Activated CD4-positive, alpha-beta T cell treated with anti-CD3 and anti-CD28 coated beads, Interleukin-2, amount 10 ng/mL, durations not matched to agents 24 days and 14 days (primary cell): Measurements from ENCODE around the gene RMND5B. TPM values are rescaled to one million over a fixed set of nuclear protein-coding genes. Genes with fewer than 3 reads are reported as not detected.
"Not testable (repeated sequence)": the region's sequence is repeated elsewhere in the genome, so short reads cannot be mapped to it uniquely, and the experiment has no call there.

Experiments used
- DNase-seq: peaks from one replicate; pipeline ENCODE4 v3.0.0; 2022
- H3K27ac Mint-ChIP-seq: one replicate; pipeline ENCODE4 v1.8.0; 2022; ENCODE audit warnings: mild to moderate bottlenecking, mixed read lengths
- H3K27me3 Mint-ChIP-seq: one replicate; pipeline ENCODE4 v1.8.0; 2022; ENCODE audit warnings: mixed read lengths
- H3K36me3 Mint-ChIP-seq: one replicate; pipeline ENCODE4 v1.8.0; 2022; ENCODE audit warnings: low read depth, mild to moderate bottlenecking, mixed read lengths
- H3K4me1 Mint-ChIP-seq: one replicate; pipeline ENCODE4 v1.8.0; 2021; ENCODE audit warnings: mixed read lengths
- H3K4me3 Mint-ChIP-seq: one replicate; pipeline ENCODE4 v1.8.0; 2022; ENCODE audit warnings: mild to moderate bottlenecking, moderate library complexity, mixed read lengths
- H3K9me3 Mint-ChIP-seq: one replicate; pipeline ENCODE4 v1.8.0; 2021; ENCODE audit warnings: mixed read lengths
- intact Hi-C: fragments of 100-400 bp; cut with micrococcal nuclease; formaldehyde crosslinking; loops from one replicate; pipeline ENCODE4 v1.15.1; 2023
- total RNA-seq: library from RNA; stranded (reverse); gene quantifications from 2 replicates; pipeline ENCODE4 v1.2.3, GENCODE V29; 2022

RMND5B gene
- total RNA-seq, 1 donor from 2014 or later, result 29.3 TPM

DNA sequence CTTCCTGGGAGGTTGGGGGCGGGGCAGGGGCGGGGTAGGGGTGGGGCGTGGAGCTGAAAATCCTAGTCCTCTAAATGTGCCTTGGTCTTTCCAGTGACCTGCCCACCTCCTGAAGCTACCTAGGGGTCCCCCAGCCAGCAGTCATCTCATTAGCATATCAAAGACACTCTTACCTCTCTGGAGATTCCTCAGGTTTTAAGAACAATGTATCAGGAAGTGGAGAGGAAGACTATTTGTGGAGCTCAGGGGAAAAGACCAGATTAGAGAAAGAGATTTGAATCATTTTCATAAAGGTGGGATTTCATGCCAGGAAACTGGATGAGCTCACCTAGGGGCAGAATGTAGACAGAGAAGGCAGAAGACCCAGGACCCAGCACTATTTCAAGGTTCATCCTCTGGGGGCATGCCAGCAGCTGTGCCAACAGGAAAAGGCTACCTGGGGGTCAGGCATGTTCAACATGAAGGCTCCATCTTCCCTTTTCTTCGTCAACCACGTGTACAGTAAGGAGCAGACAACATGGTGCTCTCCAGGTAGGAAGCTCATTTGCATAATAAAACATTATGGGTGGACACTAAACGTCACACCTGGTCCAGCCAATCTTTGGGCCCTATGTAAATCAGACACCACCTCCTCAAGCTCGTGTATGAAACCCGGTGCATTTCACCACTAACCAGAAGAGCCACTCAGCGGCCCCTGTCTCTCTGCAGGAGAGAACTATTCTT is 49.5 kb downstream of the RMND5B start:
- Mint-ChIP-seq H3K4me3 (no peak overlapping the region), H3K27ac (no peak overlapping the region), H3K9me3 (no peaks in the 10 kb centered on the region), H3K27me3 (peaks cover 2% of the 10 kb centered on the region), H3K4me1 (peaks cover 7% of the 10 kb centered on the region), H3K36me3 (no peaks in the 10 kb centered on the region)
- intact Hi-C loops, result no loop called here
- DNase-seq, result no peak

DNA sequence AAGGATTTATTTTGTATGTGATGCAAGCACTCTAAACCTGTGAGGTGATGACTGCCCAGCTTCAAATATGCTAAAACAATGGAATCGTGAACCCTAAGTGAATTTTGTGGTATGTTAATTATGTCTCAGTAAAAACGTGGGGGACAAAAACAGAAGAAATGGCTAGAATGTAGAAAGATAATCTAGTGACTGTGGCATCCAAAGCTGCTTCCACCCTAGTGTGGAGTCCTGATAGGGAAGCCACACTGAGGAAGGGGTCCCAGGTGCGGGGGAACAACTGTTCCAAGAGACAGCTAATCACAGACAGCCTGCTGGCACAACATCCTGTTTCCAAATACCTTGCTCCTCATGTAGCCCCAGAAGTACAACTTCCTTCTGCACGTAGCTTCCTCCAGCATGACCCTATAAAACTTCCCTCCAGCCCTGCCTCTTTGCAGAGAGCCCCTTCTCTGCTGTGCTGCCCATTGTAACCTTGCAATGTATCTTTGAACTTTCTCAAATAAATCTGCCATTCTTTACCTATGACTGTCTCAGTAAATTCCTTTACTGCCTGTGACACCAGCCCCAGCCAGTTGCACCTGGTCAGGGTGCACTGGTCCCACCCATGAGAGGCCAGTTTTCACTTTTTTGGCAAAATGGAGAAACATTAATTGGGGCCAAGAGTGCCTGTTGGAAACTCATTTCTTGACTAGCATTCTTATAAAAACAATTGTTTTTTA is 51.5 kb downstream of the RMND5B start:
- H3K27me3 Mint-ChIP-seq, result peaks cover 2% of the 10 kb centered on the region
- intact Hi-C loops, result no loop called here
- H3K9me3 Mint-ChIP-seq, result no peaks in the 10 kb centered on the region
- no peak overlapping the region for H3K27ac Mint-ChIP-seq
- H3K36me3 Mint-ChIP-seq, result no peaks in the 10 kb centered on the region
- no peak for DNase-seq
- H3K4me3 Mint-ChIP-seq, result no peak overlapping the region
- peaks cover 8% of the 10 kb centered on the region for H3K4me1 Mint-ChIP-seq

DNA sequence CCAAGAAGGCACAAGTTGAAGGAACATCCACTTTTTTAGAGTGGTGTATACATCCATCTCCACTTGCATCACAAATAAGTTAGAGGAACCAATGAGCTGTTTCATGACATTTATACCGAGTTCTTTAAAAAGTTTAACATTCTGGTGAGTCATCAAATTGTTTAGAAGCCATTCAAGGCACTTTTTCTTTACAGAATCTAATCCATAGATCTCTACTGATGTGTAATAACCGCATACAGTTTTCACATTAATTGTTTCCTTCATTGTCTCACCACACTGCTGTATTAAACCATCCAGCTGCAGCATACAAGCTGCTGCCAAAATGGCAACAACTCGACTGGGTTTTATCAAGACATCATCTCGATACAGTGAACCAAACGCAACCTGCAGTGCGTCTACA is 55.6 kb downstream of the RMND5B start:
- Mint-ChIP-seq H3K9me3 (no peaks in the 10 kb centered on the region), H3K27ac (no peak overlapping the region), H3K4me1 (peaks cover 8% of the 10 kb centered on the region), H3K36me3 (no peaks in the 10 kb centered on the region), H3K4me3 (no peak overlapping the region), H3K27me3 (peaks cover 8% of the 10 kb centered on the region)
- intact Hi-C loops, result no loop called here
- no peak for DNase-seq

DNA sequence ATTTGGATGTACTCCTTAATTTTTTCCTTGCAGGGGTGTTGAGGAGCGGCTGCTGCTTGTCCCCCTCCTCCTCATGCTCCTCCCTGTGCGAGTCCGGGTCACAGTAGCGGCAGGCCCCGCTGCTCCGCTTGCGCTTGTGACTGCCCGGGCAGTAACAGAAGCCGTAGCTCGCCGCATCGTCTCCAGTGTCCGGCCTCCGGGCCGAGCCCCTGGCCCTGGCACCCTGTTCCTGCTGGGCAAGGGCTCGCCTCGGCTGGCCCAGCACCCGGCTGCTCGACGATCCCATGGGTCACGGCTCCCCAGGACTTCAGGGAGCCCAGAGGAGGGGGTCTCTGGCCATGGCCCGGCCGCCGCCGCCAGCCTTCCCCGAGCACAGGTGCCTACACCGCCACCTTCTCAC is 56.2 kb downstream of the RMND5B start, which contains the start of gene GMCL2:
TSS of gene GMCL2 (minus strand) at position 358 of the 400 bp plus-strand sequence. CDS start at position 286, 72 bp downstream.
- no peak for DNase-seq
- intact Hi-C loops, result no loop called here
- Mint-ChIP-seq H3K9me3 (no peaks in the 10 kb centered on the region), H3K27me3 (peaks cover 9% of the 10 kb centered on the region), H3K27ac (no peak within 1 kb of the TSS), H3K4me1 (peaks cover 7% of the 10 kb centered on the region), H3K36me3 (no peaks in the 10 kb centered on the region), H3K4me3 (no peak within 1 kb of the TSS)

DNA sequence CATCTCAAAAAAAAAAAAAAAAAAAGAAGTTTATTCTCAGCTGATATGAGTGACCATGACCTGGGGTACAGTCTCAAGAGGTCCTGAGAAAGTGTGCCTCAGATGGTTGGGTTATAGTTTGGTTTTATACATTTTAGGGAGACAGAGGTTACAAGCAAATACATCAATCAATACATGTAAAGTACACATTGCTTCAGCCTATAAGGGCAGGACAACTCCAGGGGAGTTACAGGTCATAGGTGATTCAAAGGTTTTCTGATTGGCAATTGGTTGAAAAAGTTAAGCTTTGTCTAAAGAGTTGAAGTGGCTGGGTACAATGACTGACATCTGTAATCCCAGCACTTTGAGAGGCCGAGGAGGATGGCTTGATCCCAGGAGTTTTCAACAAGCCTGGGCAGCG is 58.6 kb downstream of the RMND5B start:
- Mint-ChIP-seq H3K36me3 (no peaks in the 10 kb centered on the region), H3K9me3 (no peaks in the 10 kb centered on the region), H3K4me1 (peaks cover 13% of the 10 kb centered on the region), H3K4me3 (no peak overlapping the region), H3K27ac (no peak overlapping the region), H3K27me3 (peaks cover 24% of the 10 kb centered on the region)
- intact Hi-C loops, result no loop called here
- no peak for DNase-seq

DNA sequence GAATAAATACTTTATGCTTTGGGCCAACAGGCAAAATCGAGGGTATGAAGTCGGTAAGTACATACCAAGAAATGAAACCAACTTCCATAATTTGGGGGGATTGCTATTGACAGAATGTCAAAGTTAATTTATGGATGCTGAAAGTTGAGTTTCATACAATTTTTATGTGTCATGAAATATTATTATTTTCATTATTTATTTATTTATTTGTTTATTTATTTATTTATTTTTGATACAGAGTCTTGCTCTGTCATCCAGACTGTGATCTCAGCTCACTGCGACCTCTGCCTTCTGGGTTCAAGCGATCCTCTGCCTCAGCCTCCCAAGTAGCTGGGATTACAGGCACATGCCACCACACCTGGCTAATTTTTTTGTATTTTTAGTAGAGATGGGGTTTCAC is 60.8 kb downstream of the RMND5B start:
- no peak overlapping the region for H3K4me3 Mint-ChIP-seq
- peaks cover 12% of the 10 kb centered on the region for H3K4me1 Mint-ChIP-seq
- intact Hi-C loops, result no loop called here
- no peak for DNase-seq
- no peak overlapping the region for H3K27ac Mint-ChIP-seq
- peaks cover 30% of the 10 kb centered on the region for H3K27me3 Mint-ChIP-seq
- no peaks in the 10 kb centered on the region for H3K9me3 Mint-ChIP-seq
- H3K36me3 Mint-ChIP-seq, result no peaks in the 10 kb centered on the region

DNA sequence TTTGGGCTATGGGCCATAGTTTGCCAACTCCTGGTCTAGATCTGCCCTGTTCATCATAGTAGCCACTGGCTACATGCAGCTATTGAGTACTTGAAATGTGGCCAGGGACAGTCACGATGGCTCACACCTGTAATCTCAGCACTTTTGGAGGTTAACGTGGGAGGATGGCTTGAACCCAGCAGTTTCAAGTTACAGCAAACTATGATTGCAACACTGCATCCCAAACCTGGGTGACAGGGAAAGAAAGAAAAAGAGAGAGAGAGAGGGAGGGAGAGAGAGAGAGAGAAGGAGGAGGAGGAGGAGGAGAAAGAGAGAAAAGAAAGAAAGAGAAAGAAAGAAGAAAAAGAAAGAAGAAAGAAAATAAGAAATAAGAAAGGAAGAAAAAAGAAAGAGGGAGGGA is 61.4 kb downstream of the RMND5B start:
- Mint-ChIP-seq H3K4me3 (no peak overlapping the region), H3K27me3 (peaks cover 30% of the 10 kb centered on the region), H3K4me1 (peaks cover 12% of the 10 kb centered on the region), H3K36me3 (no peaks in the 10 kb centered on the region), H3K27ac (no peak overlapping the region), H3K9me3 (no peaks in the 10 kb centered on the region)
- intact Hi-C loops, result no loop called here
- DNase-seq, result no peak

DNA sequence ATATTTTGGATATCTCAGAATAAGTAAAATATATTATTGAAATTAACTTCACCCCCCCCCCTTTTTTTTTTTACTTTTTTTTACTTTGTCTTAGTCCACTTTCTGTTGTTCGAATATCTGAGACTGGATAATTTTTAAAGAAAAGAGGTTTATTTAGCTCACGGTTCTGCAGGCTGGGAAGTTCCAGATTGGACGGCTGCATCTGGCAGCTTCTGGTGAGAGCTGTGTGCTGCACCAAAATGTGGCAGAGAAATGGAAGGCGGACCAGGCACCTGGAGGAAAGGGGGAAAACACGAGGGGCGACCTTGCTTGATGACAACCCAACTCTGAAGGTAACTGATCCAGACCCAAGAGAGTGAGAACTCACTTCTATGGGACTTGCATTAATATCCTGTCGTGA is 62.0 kb downstream of the RMND5B start:
- DNase-seq, result no peak
- intact Hi-C loops, result no loop called here
- H3K27me3 Mint-ChIP-seq, result peaks cover 32% of the 10 kb centered on the region
- no peak overlapping the region for H3K27ac Mint-ChIP-seq
- no peaks in the 10 kb centered on the region for H3K9me3 Mint-ChIP-seq
- H3K4me1 Mint-ChIP-seq, result peaks cover 12% of the 10 kb centered on the region
- no peak overlapping the region for H3K4me3 Mint-ChIP-seq
- H3K36me3 Mint-ChIP-seq, result no peaks in the 10 kb centered on the region

DNA sequence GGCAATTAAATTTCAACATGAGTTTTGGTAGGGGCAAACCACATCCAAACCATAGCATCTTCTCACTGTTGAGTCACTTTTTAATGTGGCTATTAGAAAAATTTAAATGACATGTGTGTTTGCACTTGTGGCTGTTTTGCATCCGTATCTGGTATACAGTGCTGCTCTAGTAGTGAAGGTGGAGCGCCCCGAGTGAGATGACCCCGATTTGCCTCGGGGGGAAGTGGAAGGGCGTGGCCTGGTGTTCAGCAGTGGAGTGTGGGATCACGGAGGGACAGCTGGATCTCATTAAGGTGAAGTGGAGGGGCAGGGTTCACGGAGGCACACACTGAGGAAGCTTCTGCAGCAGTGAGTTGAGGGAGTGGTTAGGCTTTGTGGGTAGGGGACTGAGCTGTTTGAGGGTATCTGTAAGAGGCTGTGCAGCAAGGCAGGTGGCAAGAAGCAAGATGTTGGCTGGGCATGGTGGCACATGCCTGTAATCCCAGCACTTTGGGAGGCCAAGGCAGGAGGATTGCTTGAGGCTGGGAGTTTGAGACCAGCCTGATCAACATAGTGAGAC is 62.5 kb downstream of the RMND5B start:
- H3K9me3 Mint-ChIP-seq, result no peaks in the 10 kb centered on the region
- H3K27ac Mint-ChIP-seq, result peak overlapping the region; percentile 8
- H3K27me3 Mint-ChIP-seq, result peaks cover 32% of the 10 kb centered on the region
- DNase-seq, result no peak
- H3K4me3 Mint-ChIP-seq, result no peak overlapping the region
- no peaks in the 10 kb centered on the region for H3K36me3 Mint-ChIP-seq
- intact Hi-C loops, result no loop called here
- H3K4me1 Mint-ChIP-seq, result peaks cover 12% of the 10 kb centered on the region

DNA sequence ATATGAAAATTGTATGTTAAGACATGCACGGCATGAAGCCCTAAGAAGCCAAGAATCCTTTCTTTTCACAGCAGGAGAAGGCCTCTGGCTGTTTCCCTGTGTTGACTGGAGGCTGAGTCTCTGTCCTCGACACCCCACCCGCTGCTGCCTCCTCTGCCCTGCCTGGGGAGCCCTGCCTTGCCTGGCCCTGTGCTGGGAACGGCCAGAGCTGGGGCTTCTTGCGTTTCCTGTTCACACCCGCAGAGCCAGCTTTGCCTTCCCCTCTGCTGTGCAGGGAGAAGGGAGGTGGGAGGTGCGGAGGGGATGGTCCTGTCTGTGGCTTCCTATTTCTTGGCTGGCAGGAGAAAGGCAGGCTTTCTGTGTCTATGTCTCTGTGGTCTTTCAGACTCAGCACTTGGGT is 63.2 kb downstream of the RMND5B start:
- intact Hi-C loops, result no loop called here
- H3K4me1 Mint-ChIP-seq, result peaks cover 12% of the 10 kb centered on the region

DNA sequence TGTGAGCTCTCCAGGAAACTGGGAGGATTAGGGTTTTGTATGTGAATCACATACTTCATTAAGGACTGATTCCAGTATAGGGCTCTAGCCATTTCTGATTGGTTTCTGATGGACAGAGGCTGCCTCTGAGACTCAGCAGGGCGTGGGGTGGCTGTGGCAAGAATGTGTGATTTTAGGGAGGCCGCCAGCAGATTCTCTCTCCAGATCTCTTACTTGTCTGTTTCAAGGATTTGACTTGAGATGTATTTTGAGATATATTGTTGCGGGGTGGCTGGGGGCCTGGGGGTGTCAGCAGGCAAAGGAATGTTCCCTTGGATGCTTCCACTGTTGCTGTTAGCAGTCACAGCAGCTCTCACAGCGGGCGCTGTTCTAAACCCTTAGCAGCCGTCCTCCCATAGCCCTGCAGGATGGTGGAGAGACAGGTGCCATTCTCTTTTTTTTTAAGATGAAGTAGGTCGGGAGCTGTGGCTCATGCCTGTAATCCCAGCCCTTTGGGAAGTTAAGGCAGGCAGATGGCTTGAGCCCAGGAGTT is 65.5 kb downstream of the RMND5B start:
- H3K36me3 Mint-ChIP-seq, result no peaks in the 10 kb centered on the region
- no peaks in the 10 kb centered on the region for H3K9me3 Mint-ChIP-seq
- intact Hi-C loops, result no loop called here
- no peak for DNase-seq
- peaks cover 24% of the 10 kb centered on the region for H3K27me3 Mint-ChIP-seq
- H3K27ac Mint-ChIP-seq, result no peak overlapping the region
- peaks cover 12% of the 10 kb centered on the region for H3K4me1 Mint-ChIP-seq
- no peak overlapping the region for H3K4me3 Mint-ChIP-seq

More for the DNA sequence above, 63.2 kb downstream of the RMND5B start:
- no peak overlapping the region for H3K27ac Mint-ChIP-seq
- peaks cover 26% of the 10 kb centered on the region for H3K27me3 Mint-ChIP-seq
- no peak overlapping the region for H3K4me3 Mint-ChIP-seq
- no peak for DNase-seq
- no peaks in the 10 kb centered on the region for H3K9me3 Mint-ChIP-seq
- no peaks in the 10 kb centered on the region for H3K36me3 Mint-ChIP-seq

DNA sequence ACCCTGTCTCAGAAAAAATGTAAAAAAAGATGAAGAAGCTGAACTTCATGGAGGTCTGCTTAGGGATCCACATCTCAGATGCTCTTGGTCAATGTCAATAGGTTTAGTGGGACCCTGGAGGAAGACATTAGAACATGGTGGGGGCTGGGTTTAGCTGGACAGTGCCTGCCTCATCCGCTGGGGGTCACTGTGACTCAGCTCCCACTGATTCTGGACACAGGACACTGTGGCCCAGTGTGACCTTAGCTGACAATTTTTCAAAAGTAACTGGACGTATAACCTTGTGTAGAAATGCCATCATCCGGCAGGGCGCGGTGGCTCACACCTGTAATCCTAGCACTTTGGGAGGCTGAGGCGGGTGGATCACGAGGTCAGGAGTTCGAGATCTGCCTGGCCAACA is 66.2 kb downstream of the RMND5B start:
- no peaks in the 10 kb centered on the region for H3K36me3 Mint-ChIP-seq
- peaks cover 12% of the 10 kb centered on the region for H3K4me1 Mint-ChIP-seq
- no peak overlapping the region for H3K27ac Mint-ChIP-seq
- H3K9me3 Mint-ChIP-seq, result no peaks in the 10 kb centered on the region
- H3K27me3 Mint-ChIP-seq, result peaks cover 24% of the 10 kb centered on the region
- DNase-seq, result no peak
- intact Hi-C loops, result no loop called here
- no peak overlapping the region for H3K4me3 Mint-ChIP-seq

DNA sequence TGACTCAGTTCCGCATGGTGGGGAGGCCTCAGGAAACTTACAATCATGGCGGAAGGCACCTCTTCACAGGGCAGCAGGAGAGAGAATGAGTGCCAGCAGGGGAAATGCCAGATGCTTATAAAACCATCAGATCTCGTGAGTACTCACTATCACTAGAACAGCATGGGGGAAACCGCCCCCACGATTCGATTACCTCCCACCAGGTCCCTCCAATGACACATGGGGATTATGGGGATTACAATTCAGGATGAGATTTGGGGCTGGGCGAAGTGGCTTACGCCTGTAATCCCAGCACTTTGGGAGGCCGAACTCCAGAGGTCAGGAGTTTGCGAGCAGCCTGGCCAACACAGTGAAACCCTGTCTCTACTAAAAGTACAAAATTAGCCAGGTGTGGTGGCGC is 67.3 kb downstream of the RMND5B start:
- H3K9me3 Mint-ChIP-seq, H3K36me3 Mint-ChIP-seq, intact Hi-C loops, H3K4me1 Mint-ChIP-seq, H3K27ac Mint-ChIP-seq, DNase-seq, H3K4me3 Mint-ChIP-seq: not testable (repeated sequence)
- H3K27me3 Mint-ChIP-seq, result peaks cover 15% of the 10 kb centered on the region

DNA sequence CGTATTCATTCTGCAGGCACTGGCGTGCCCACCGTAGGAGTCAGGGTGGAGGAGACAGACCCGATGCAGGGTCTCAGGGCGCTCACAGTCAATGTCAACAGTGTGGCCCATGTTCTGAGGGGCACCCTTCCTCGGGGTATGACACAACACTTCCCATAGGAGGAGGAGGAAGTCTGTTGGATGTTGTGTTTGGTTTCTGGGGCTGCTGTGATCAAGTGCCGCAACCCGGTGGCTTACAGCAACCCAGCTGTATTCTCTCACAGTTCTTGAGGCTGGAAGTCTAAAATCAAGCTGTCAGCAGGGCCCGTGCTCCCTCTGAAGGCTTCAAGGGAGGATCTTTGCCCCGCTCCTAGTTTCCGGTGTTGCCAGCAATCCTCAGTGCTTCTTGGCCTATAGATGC is 67.9 kb downstream of the RMND5B start:
- Mint-ChIP-seq H3K27me3 (peaks cover 11% of the 10 kb centered on the region), H3K4me3 (no peak overlapping the region), H3K9me3 (no peaks in the 10 kb centered on the region), H3K36me3 (no peaks in the 10 kb centered on the region), H3K4me1 (peaks cover 6% of the 10 kb centered on the region), H3K27ac (no peak overlapping the region)
- intact Hi-C loops, result no loop called here
- DNase-seq, result no peak
